Ramos (cell line): Measurements from ENCODE around the gene HAUS7.

ENCODE experiments used
- in situ Hi-C: fragments of 300-500 bp; cut with MboI; formaldehyde crosslinking; loops from one replicate; pipeline ENCODE4 v1.14.3; 2022; ENCODE audit warnings: low sequenced_read_pairs; ENCODE audit not compliant: unreplicated experiment

HAUS7 gene

GRCh38 chrX:153501530-153501929, 31.2 kb upstream of the HAUS7 start:
- in situ Hi-C loops = loop anchor here (25.0 kb wide), 1 partner anchor 539 kb away; no protein-coding TSS in a partner anchor

- in situ Hi-C loops = loop anchor here (25.0 kb wide), 1 partner anchor 538 kb away; no protein-coding TSS in a partner anchor
These were observed 30.4 kb upstream of the HAUS7 start for GRCh38 chrX:153500676-153501280.

- in situ Hi-C loops = loop anchor here (25.0 kb wide), 1 partner anchor 538 kb away; no protein-coding TSS in a partner anchor
These were observed 29.5 kb upstream of the HAUS7 start for GRCh38 chrX:153499876-153500275.

GRCh38 chrX:153499341-153499740, 29.0 kb upstream of the HAUS7 start:
- in situ Hi-C loops = no loop called here

GRCh38 chrX:153498453-153498852, 28.1 kb upstream of the HAUS7 start:
- in situ Hi-C loops = no loop called here

DNA sequence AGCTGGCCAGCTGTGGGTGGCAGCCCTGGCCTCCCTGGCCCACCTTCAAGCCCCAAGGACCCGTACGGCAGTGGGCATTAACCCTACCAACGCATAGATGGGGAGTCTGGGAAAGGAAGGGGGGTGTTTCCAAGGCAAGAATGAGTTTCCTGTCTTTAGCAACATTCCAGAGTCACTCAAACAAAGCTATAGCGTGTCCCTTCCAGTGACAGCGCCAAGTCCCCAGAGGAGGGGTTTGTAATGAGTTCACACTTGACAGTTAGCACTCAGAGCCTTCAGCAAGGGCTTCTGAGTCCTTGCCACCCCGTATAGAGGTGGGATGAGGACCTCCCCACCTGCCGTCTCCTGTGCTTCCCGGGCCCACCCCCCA, 26.2 kb upstream of the HAUS7 start:
- in situ Hi-C loops = no loop called here

DNA sequence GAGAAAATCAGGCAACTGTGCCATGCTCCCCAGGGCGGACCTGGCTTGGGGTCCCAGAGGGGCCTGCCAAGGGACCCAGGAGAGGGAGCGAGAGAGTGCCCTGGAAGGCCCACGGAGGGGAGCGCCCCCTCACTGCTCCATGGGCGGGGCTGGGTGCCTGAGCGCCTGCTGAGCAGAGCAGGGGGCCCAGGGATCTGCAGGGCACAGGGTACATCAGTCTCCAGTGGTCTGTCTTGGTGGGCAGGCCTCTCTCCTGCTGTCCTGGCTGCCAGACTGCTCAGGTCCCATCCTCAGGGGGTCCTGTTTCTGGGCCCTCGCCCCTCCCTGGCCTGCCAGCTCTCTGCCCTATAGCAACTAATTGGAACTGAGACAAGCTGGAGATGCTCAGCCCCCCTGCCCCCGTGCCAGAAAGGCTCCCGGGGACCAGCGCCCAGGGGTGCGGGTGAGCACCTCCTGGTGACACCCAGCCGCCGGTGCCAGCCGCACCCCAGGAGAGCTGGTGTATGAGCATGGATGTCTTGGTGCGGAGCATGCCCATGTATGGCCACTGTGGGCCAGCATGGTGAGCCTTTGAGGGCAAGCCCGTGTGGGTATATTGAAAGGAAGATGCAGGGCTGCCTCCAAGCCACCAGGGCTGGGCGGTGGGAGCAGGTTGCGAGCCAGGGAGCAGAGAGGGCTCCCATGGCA, 25.7 kb upstream of the HAUS7 start:
- in situ Hi-C loops = no loop called here

GRCh38 chrX:153495362-153495751, 25.0 kb upstream of the HAUS7 start:
- in situ Hi-C loops = no loop called here

DNA sequence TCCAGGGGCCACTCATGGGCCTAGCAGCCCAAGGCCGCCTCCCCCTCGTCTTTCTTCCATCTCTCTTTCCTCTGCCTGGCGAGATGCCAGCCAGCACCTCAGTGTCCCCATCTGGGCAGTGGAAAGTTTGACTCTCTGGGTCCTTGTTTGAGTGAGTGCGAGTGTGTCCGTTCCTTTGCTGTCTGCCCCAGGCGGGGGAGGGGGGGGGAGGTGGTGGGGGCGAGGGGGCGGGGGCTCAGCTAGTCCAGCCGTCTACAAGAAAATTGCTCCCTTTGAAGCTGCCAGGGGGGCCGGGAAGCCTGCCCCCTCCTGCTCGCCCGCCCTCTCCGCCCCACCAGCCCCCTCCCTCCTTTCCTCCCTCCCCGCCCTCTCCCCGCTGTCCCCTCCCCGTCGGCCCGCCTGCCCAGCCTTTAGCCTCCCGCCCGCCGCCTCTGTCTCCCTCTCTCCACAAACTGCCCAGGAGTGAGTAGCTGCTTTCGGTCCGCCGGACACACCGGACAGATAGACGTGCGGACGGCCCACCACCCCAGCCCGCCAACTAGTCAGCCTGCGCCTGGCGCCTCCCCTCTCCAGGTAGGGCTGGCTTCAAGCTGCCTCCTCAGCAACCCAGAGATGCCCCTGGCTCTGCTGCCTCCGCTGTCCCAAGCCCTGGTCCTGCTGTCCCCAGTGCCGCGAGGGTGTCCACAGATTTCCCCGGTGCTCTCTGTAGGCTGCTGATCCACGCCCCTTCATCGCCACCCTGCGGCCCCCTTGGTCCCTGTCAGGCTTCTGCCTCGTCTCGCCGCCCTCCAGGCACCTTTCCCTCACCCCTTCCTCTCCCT, 24.4 kb upstream of the HAUS7 start, which contains the start of gene BGN:
Gene BGN (plus strand): TSS at position 440 of the 821 bp plus-strand sequence. CDS start 9,652 bp downstream, outside the sequence.
- in situ Hi-C loops = no loop called here

DNA sequence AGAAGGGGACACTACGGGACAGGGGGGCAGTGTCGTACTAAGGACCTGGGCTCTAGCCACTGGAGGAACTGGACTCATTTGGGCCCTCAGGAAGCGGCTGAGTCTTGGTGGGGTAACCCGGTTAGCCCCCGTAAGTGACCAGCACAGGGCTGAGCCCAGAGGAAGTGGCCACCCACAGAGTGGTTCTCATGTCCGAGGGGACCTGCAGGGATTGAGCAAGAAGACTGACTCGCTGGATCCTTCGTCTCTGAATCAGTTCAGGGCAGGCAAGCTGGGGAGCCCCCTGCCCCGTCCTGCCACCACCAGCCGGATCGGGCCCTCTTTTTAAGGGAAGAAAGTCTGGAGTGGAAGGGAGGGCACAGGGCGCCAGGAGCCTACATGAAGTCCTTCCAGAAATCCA, 23.7 kb upstream of the HAUS7 start:
- in situ Hi-C loops = no loop called here

GRCh38 chrX:153493085-153493484, 22.7 kb upstream of the HAUS7 start:
- in situ Hi-C loops = no loop called here

DNA sequence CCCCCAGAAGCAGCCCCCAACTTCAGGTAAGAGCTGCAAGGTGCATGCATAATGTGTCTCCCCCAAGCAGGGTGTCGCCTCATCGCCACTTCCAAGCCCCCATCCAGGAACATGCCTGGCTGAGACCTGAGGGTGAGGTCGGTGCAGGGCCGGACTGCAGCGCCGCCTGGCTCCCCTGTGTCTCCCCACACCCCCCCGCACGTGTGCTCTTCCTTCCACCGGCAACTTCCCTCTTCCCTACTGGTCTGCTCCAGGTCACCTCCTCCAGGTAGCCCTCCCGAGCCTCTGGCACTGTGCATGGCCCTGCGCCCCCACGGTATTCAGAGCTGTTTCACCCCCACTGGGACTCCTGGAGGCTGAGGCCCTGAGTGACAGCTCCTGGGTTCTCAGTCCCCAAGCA, 22.2 kb upstream of the HAUS7 start:
- in situ Hi-C loops = no loop called here

DNA sequence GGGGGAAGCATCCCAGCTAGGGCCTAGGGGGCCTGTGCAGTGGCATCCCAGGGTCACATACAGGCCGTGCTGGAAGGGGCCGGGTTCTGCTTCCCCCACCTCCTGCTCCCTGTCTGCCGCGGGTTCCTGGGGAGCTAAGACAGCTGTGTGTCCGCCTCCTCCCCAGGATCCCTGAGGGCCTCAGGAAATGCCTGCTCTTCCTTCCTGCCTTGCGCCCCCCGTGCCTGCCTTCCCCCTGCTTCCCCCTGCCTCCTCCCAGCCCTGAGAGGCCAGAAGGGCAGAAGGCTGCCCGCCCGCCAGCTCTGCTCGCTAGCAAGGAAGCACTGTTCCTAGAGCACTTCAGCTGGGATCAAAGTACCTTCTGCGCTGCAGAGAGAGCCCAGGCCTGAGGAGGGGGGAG, 21.5 kb upstream of the HAUS7 start:
- in situ Hi-C loops = no loop called here

- in situ Hi-C loops = no loop called here
These were observed 21.1 kb upstream of the HAUS7 start for GRCh38 chrX:153491351-153491914.

GRCh38 chrX:153490217-153490930, 20.0 kb upstream of the HAUS7 start:
- in situ Hi-C loops = no loop called here

DNA sequence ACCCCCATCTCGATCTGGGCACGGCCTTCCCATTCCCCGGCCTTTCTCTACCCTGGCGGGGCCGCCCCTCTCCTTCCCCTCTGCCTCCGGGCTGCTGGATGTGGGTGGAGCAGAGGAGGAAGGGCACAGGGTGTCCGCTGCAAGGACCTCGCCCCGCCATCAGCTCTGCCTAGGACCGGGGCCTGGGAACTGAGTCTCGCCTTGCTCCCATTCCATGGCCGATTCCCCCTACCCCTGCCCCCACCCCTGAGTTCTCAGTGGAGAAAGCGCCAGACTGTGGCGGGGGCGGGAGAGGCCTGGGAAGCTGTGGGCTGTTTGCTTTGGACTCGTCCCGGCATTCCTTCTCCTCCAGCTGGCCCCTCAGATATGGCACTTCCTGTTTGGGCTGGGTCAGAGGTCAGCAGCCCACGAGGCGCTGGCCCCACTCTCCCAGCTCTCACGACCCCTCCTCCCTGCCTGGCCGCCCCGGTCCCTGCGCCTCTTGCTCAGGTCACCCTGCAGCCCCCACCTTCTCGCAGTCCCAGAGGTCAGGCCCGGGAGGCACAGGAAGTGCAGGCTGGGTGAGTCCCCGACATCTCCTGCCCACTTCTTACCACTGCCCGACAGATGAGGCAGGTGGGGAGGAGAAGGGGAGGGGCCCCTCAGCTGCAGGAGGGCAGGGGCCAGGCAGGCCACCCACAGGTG, 18.0 kb upstream of the HAUS7 start:
- in situ Hi-C loops = no loop called here

DNA sequence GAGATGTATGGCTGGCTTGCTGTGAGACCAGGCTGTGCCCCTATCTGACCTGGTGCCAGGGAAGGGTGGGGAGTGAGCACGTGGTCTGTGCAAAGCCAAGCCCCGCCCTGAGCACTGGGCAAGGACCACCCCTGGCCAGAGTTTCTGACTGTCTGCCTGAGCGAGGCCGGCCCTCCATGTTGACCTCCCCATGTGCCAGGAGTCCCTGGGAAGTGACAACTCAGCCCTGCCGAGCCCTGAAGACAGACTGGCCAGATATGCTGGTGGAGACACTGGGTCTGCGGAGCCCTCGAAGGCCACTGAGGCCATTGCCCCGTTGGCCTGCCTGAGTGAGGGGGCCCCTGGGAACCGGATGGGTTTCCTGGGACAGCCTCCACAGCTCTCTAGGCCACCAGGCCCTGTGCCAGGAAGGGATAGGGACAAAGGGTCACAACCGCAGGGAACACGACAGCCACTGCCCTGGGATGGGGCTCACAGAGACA, 17.3 kb upstream of the HAUS7 start:
- in situ Hi-C loops = no loop called here

GRCh38 chrX:153486171-153486570, 15.8 kb upstream of the HAUS7 start:
- in situ Hi-C loops = no loop called here

- in situ Hi-C loops = no loop called here
These were observed 15.2 kb upstream of the HAUS7 start for GRCh38 chrX:153485396-153486080.
